ENCODE results near the gene TMEM214.

DNA sequence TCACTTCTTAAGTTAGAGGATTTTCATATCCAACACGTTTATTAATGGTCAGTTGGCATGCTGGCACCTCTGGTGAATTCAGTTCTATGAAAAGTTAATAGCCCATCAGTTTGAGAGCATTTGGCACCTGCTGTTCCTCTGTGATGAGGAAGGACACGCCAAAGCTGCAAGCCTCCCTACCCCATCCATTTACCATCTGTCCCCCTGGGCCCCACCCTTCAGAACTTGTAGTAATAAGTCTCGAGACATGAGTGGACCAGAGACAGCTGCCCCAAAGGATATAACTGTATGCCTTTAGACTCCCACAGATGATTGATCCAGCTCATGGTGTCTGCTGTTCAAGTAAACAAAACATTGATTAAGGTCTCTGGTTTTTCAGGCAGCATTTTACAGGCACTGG, 32.4 kb downstream of the TMEM214 start:
- TF ChIP-seq, protein P1, sequence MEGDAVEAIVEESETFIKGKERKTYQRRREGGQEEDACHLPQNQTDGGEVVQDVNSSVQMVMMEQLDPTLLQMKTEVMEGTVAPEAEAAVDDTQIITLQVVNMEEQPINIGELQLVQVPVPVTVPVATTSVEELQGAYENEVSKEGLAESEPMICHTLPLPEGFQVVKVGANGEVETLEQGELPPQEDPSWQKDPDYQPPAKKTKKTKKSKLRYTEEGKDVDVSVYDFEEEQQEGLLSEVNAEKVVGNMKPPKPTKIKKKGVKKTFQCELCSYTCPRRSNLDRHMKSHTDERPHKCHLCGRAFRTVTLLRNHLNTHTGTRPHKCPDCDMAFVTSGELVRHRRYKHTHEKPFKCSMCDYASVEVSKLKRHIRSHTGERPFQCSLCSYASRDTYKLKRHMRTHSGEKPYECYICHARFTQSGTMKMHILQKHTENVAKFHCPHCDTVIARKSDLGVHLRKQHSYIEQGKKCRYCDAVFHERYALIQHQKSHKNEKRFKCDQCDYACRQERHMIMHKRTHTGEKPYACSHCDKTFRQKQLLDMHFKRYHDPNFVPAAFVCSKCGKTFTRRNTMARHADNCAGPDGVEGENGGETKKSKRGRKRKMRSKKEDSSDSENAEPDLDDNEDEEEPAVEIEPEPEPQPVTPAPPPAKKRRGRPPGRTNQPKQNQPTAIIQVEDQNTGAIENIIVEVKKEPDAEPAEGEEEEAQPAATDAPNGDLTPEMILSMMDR (IDR thresholded peaks at IDR 0.05; ENCODE audit: insufficient read depth, low read depth, low read length), result no peak
- TF ChIP-seq EZH2 (IDR thresholded peaks at IDR 0.05; ENCODE audit: insufficient read depth, low read length), result no peak
